ENCODE measurements around the gene TRNAU1AP.
A peak's percentile ranks its signal among the peaks of the same experiment; 100 is the strongest.
"Not testable (repeated sequence)": the region's sequence is repeated elsewhere in the genome, so short reads cannot be mapped to it uniquely, and the experiment has no call there.

Gene TRNAU1AP

GRCh38 chr1:28522537-28522936, 30.3 kb upstream of the TRNAU1AP start:
- DNase-seq, result not testable (repeated sequence)

- not testable (repeated sequence) for DNase-seq
These were observed 27.8 kb upstream of the TRNAU1AP start for GRCh38 chr1:28525002-28525642.

GRCh38 chr1:28526886-28527285, 26.0 kb upstream of the TRNAU1AP start:
- DNase-seq, result no peak

DNA sequence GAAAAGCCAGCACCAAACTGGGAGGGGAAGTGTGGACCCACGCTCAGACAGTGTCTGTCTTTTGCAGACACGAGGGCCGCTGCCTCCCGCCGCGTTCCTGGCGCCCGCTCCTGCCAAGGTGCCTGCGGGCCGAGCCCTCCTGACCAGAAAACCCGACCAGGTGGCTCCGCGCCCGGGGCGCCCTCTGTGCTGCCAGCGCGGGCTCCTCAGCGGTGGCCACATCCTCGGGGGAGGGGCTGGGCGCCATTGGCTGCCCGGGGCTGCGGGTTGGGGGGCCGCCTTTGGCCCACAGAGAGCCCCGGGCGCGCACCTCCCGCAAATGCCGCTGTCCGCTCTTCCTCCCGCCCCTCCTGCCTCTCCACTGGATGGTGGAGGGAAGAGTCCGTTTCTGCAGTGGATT, 22.4 kb upstream of the TRNAU1AP start:
- DNase-seq, result no peak

GRCh38 chr1:28534671-28535070, 18.2 kb upstream of the TRNAU1AP start:
- no peak for DNase-seq

- DNase-seq, result no peak
These were observed 17.7 kb upstream of the TRNAU1AP start for GRCh38 chr1:28535180-28535579.

- no peak for DNase-seq
These were observed 15.3 kb upstream of the TRNAU1AP start for GRCh38 chr1:28537457-28538199.

DNA sequence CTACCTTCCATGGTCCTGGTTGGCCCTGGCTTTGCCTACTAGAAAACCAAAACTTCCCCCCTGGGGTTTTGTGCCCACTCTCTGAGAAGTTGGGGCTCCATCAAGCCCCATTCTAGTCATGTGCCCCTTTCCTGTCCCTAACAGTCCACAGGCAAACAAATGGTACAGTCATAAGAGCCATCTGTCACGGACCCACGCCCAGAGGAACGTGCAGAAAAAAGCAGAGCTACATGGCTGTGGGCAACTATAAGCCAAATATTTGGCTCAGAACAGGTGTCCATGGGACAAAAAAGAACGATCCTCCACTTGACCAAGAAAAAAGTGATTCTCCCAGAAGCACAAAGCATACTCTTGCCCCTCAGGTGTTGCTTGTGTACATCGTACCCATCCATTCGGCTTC, 14.6 kb upstream of the TRNAU1AP start:
- DNase-seq, result no peak

- peak in 1 of 3 experiments; percentile 4 for DNase-seq
These were observed 12.2 kb upstream of the TRNAU1AP start for GRCh38 chr1:28540651-28541050.

GRCh38 chr1:28541414-28542015, 11.4 kb upstream of the TRNAU1AP start:
- not testable (repeated sequence) for DNase-seq

DNA sequence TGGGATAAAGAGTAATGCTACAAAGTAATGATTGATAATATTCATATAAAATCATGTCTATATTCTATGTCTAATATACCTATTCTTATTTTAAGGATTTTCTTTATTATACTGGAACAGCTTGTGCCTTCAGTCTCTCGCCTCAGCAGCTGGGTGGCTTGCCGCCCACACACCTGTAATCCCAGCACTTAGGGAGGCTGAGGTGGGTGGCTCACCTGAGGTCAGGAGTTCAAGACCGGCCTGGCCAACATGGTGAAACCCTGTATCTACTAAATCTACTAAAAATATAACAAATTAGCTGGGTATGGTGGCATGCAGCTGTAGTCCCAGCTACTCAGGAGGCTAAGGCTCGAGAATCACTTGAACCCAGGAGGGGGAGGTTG, 7.6 kb upstream of the TRNAU1AP start:
- no peak for DNase-seq

DNA sequence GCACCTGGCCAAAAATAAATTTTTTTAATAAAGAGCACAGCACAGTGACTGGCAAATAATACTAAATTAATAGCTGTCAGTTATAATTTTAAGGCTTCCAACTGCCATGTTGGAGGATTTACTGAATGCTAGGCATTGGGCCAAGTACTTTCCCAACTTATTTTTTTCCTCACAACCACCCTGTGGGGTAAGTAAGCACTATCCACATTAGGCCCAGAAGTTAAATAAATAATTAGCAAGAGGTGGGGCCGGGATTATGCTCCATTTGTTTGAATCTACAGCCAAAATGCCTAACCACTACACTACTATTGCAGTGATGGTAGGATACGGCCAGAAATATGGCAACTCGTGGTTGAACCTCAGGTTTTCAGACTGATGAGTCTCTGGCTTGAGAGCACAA, 4.6 kb upstream of the TRNAU1AP start:
- DNase-seq, result no peak

GRCh38 chr1:28551381-28551780, 1.5 kb upstream of the TRNAU1AP start:
- no peak for DNase-seq

GRCh38 chr1:28560886-28561285, 8.0 kb downstream of the TRNAU1AP start:
- DNase-seq, result peak in 1 of 3 experiments; percentile 67

GRCh38 chr1:28564310-28564709, 11.4 kb downstream of the TRNAU1AP start:
- no peak for DNase-seq

GRCh38 chr1:28565040-28565439, 12.2 kb downstream of the TRNAU1AP start:
- no peak for DNase-seq

GRCh38 chr1:28565726-28566125, 12.8 kb downstream of the TRNAU1AP start:
- DNase-seq, result no peak

DNA sequence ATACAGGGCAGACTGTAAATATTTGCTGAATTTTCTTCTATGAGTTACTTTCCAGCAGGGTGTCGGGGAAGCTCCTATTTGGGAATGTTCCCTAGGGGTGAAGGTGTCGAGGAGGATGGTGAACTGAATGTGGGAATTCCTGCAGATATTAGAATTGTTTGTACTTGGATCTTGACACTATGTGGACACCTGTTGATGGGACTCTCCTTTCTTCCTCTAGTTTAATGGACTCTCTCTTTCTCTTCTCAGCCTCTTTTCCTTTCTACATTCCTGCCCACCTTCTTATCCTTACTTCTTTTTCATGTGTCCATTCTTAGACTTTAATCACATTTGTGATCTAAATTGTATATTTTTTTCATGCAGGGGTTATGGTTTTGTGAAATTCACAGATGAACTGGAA, 14.0 kb downstream of the TRNAU1AP start:
- DNase-seq, result no peak

GRCh38 chr1:28571911-28572310, 19.0 kb downstream of the TRNAU1AP start:
- DNase-seq, result no peak

- not testable (repeated sequence) for DNase-seq
These were observed 20.0 kb downstream of the TRNAU1AP start for GRCh38 chr1:28572891-28573290.

DNA sequence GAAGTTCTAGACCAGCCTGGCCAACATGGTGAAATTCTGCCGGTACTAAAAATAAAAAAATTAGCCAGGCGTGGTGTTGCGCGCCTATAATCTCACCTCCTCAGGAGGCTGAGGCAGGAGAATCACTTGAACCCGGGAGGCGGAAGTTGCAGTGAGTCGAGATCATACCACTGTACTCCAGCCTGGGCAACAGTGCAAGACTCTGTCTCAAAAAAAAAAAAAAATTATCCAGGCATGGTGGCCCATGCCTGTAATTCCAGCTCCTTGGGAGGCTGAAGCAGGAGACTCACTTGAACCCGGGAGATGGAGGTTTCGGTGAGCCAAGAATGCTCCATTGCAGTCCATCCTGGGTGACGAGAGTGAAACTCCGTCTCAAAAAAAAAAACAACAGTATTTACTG, 20.7 kb downstream of the TRNAU1AP start:
- DNase-seq, result no peak

- peak in 1 of 3 experiments; percentile 17 for DNase-seq
These were observed 24.3 kb downstream of the TRNAU1AP start for GRCh38 chr1:28577052-28577678.

- DNase-seq, result no peak
These were observed 25.1 kb downstream of the TRNAU1AP start for GRCh38 chr1:28577738-28578536.
